SK-N-SH treated with all-trans-retinoic acid at 6 μM for 48 hours (cell line): Measurements from ENCODE around the gene S100P.

Experiments
- ATAC-seq: fragments of 200-7000 bp; cut with Tn5 transposase; 3 replicates; pipeline ENCODE4 v1.9.1; 2020; ENCODE audit warnings: mild to moderate bottlenecking, moderate library complexity
- ARNTL ChIP-seq: fragments of 450-650 bp; formaldehyde crosslinking; IDR thresholded peaks from 2 replicates; pipeline ENCODE4 v1.5.0; 2020; ENCODE audit warnings: low read depth, mild to moderate bottlenecking, moderate library complexity, borderline replicate concordance
- BACH2 ChIP-seq: fragments of 250-450 bp; sonication (Bioruptor Pico); IDR thresholded peaks from 2 replicates; pipeline ENCODE4 v1.9.0; 2021; ENCODE audit warnings: mild to moderate bottlenecking, borderline replicate concordance
- GLIS3 ChIP-seq: fragments of 250-450 bp; sonication (Bioruptor Pico); IDR thresholded peaks from 2 replicates; pipeline ENCODE4 v1.5.0; 2020; ENCODE audit warnings: mild to moderate bottlenecking, moderate library complexity
- ISL1 ChIP-seq: fragments of 250-450 bp; sonication (Bioruptor Pico); IDR thresholded peaks from 2 replicates; pipeline ENCODE4 v2.1.2; 2022; ENCODE audit warnings: mild to moderate bottlenecking, moderate library complexity
- OSR1 ChIP-seq: fragments of 250-450 bp; sonication (Bioruptor Pico); IDR thresholded peaks from 2 replicates; pipeline ENCODE4 v1.8.0; 2022; ENCODE audit warnings: moderate library complexity, mild to moderate bottlenecking, inconsistent platforms
- PATZ1 ChIP-seq: fragments of 250-450 bp; sonication (Bioruptor Pico); IDR thresholded peaks from 2 replicates; pipeline ENCODE4 v1.8.0; 2020; ENCODE audit warnings: mild to moderate bottlenecking, moderate library complexity, borderline replicate concordance
- SNAI2 ChIP-seq: fragments of 250-450 bp; sonication (Bioruptor Pico); IDR thresholded peaks from 2 replicates; pipeline ENCODE4 v1.5.0; 2020; ENCODE audit warnings: mild to moderate bottlenecking, moderate library complexity
- TSHZ2 ChIP-seq: fragments of 250-450 bp; sonication (Bioruptor Pico); IDR thresholded peaks from 2 replicates; pipeline ENCODE4 v1.5.0; 2020; ENCODE audit warnings: mild to moderate bottlenecking, moderate library complexity
- ZC3H10 ChIP-seq: fragments of 250-450 bp; sonication (Bioruptor Pico); IDR thresholded peaks from 2 replicates; pipeline ENCODE4 v1.5.1; 2021; ENCODE audit warnings: mild to moderate bottlenecking, moderate library complexity
- ZNF565 ChIP-seq: fragments of 450-650 bp; formaldehyde crosslinking; conservative IDR thresholded peaks from 2 replicates; pipeline ENCODE4 v1.5.0; 2020; ENCODE audit warnings: low read depth, mild to moderate bottlenecking, moderate library complexity
- ZNF70 ChIP-seq: fragments of 450-650 bp; formaldehyde crosslinking; IDR thresholded peaks from 2 replicates; pipeline ENCODE4 v1.5.0; 2020; ENCODE audit warnings: mild to moderate bottlenecking, moderate library complexity
- ZNF8 ChIP-seq: fragments of 450-650 bp; formaldehyde crosslinking; IDR thresholded peaks from 2 replicates; pipeline ENCODE4 v1.5.0; 2020; ENCODE audit warnings: mild to moderate bottlenecking, moderate library complexity
- TF ChIP-seq, protein P1 (sequence below): fragments of 250-450 bp; sonication (Bioruptor Pico); IDR thresholded peaks from 2 replicates; pipeline ENCODE4 v1.5.1; 2021; ENCODE audit warnings: mild to moderate bottlenecking, moderate library complexity
- TF ChIP-seq, protein P2 (sequence below): fragments of 250-450 bp; sonication (Bioruptor Pico); IDR thresholded peaks from 2 replicates; pipeline ENCODE4 v1.5.1; 2020; ENCODE audit warnings: low read depth, mild to moderate bottlenecking, moderate library complexity

The S100P gene

GRCh38 chr4:6696611-6697010 lies 2.9 kb downstream of the S100P start:
- no peak for ATAC-seq
- no peak for TF ChIP-seq BACH2 (CRISPR knock-in tag)
- TF ChIP-seq, protein P1, sequence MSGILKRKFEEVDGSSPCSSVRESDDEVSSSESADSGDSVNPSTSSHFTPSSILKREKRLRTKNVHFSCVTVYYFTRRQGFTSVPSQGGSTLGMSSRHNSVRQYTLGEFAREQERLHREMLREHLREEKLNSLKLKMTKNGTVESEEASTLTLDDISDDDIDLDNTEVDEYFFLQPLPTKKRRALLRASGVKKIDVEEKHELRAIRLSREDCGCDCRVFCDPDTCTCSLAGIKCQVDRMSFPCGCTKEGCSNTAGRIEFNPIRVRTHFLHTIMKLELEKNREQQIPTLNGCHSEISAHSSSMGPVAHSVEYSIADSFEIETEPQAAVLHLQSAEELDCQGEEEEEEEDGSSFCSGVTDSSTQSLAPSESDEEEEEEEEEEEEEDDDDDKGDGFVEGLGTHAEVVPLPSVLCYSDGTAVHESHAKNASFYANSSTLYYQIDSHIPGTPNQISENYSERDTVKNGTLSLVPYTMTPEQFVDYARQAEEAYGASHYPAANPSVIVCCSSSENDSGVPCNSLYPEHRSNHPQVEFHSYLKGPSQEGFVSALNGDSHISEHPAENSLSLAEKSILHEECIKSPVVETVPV (CRISPR knock-in tag) = no peak
- no peak for TF ChIP-seq ZNF70

- no peak for TF ChIP-seq PATZ1 (CRISPR knock-in tag)
- ATAC-seq = no peak
Observed at GRCh38 chr4:6697131-6697530, 3.5 kb downstream of the S100P start.

DNA sequence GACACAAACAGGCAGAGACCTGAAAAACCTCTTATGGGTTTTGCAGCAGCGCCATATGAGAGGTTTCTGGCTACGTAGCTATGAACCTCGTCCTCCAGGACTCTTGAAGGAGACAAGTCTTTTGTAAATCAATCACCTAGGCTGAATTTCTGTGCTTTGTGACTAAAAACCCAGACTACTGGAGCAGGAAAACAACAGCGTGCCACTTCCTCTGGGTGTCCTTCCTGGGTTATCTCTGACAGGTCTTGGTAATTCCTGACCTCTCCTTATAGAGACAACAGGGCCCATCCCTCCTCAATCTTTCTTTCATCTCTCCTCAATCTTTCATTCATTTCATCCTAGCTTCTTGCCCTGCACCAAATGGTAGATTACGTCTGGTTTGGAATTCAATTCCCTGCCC lies 5.7 kb downstream of the S100P start:
- ATAC-seq = no peak

DNA sequence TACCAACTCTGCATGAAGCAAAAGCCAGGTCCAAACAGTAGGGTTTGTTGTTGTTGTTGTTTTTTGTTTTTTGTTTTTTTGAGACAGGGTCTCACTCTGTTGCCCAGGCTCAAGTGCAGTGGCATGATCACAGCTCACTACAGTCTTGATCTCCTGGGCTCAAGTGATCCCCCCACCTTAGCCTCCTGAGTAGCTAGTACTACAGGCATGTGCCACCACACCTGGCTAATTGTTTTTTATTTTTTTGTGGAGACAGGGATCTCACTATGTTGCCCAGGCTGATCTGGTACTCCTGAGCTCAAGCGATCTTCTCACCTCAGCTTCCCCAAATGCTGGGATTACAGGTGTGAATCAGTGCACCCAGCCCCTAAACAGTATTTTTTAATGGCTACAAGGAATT lies 6.2 kb downstream of the S100P start:
- ATAC-seq = no peak
- no peak for TF ChIP-seq TSHZ2
- TF ChIP-seq, protein P2, sequence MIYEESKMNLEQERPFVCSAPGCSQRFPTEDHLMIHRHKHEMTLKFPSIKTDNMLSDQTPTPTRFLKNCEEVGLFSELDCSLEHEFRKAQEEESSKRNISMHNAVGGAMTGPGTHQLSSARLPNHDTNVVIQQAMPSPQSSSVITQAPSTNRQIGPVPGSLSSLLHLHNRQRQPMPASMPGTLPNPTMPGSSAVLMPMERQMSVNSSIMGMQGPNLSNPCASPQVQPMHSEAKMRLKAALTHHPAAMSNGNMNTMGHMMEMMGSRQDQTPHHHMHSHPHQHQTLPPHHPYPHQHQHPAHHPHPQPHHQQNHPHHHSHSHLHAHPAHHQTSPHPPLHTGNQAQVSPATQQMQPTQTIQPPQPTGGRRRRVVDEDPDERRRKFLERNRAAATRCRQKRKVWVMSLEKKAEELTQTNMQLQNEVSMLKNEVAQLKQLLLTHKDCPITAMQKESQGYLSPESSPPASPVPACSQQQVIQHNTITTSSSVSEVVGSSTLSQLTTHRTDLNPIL (CRISPR knock-in tag) = no peak
- no peak for TF ChIP-seq BACH2 (CRISPR knock-in tag)
- TF ChIP-seq ZNF8 (CRISPR knock-in tag) = no peak
- no peak for TF ChIP-seq ISL1 (CRISPR knock-in tag)

More for the DNA sequence above, 5.7 kb downstream of the S100P start:
- no peak for TF ChIP-seq ISL1 (CRISPR knock-in tag)
- TF ChIP-seq ZC3H10 (CRISPR knock-in tag) = no peak
- TF ChIP-seq SNAI2 (CRISPR knock-in tag) = no peak
- no peak for TF ChIP-seq ARNTL
- TF ChIP-seq GLIS3 (CRISPR knock-in tag) = no peak
- no peak for TF ChIP-seq ZNF70
- no peak for TF ChIP-seq ZNF565 (CRISPR knock-in tag)
- TF ChIP-seq TSHZ2 = no peak
- no peak for TF ChIP-seq OSR1 (CRISPR knock-in tag)
- no peak for TF ChIP-seq BACH2 (CRISPR knock-in tag)
- TF ChIP-seq ZNF8 (CRISPR knock-in tag) = no peak
- TF ChIP-seq PATZ1 (CRISPR knock-in tag) = no peak
- TF ChIP-seq, protein P1 (CRISPR knock-in tag) = no peak
